Activated CD4-positive, CD25-positive, alpha-beta regulatory T cell treated with anti-CD3 and anti-CD28 coated beads, Interleukin-2, amount 50 U/mL, for 24 hours (primary cell): ENCODE measurements around the gene PLCL2.
"Not testable (repeated sequence)": the region's sequence is repeated elsewhere in the genome, so short reads cannot be mapped to it uniquely, and the experiment has no call there.

Experiments
- ATAC-seq, 2 donors: fragments of 150-1000 bp; cut with Tn5 transposase; one replicate each; pipeline ENCODE4 v1.10.0; 2021; ENCODE audit warnings: mild to moderate bottlenecking in 1 of 2, moderate library complexity in 1 of 2

PLCL2 gene

GRCh38 chr3:17125738-17126442 lies 241.1 kb downstream of the PLCL2 start:
- no peak for ATAC-seq

- not testable (repeated sequence) for ATAC-seq
These were observed 243.9 kb downstream of the PLCL2 start for GRCh38 chr3:17128671-17129070.

GRCh38 chr3:17129556-17129955 lies 244.8 kb downstream of the PLCL2 start:
- ATAC-seq, result no peak

GRCh38 chr3:17130956-17131355 lies 246.2 kb downstream of the PLCL2 start:
- ATAC-seq, result no peak

- ATAC-seq, result no peak
These were observed 247.7 kb downstream of the PLCL2 start for GRCh38 chr3:17132286-17133115.

- no peak for ATAC-seq
These were observed 249.1 kb downstream of the PLCL2 start for GRCh38 chr3:17133632-17134545.

- ATAC-seq, result no peak
These were observed 250.9 kb downstream of the PLCL2 start for GRCh38 chr3:17135696-17136095.

- no peak for ATAC-seq
These were observed 251.5 kb downstream of the PLCL2 start for GRCh38 chr3:17136136-17136721.

GRCh38 chr3:17137321-17137826 lies 252.6 kb downstream of the PLCL2 start:
- ATAC-seq, result no peak

GRCh38 chr3:17138246-17139039 lies 253.7 kb downstream of the PLCL2 start:
- no peak for ATAC-seq
